ENCODE data around the gene DERA. TPM values are rescaled to one million over a fixed set of nuclear protein-coding genes. Genes with fewer than 3 reads are reported as not detected.
A peak's percentile ranks its signal among the peaks of the same experiment; 100 is the strongest.

Gene DERA
- total and polyA plus RNA-seq, 2 of the 13 experiments (the other 11 are each of a cell fraction or from before 2014, with no cell fraction given) = 24.0 to 51.3 TPM

GRCh38 chr12:15882118-15882971, 28.8 kb upstream of the DERA start, which contains the start of gene STRAP (continued):
- TF ChIP-seq ZNF275 (CRISPR knock-in tag; IDR thresholded peaks at IDR 0.05; ENCODE audit: borderline replicate concordance) = no peak; the same call in 1 of the 2 replicates
- TF ChIP-seq ELF4 (CRISPR knock-in tag; IDR thresholded peaks at IDR 0.05; ENCODE audit: borderline replicate concordance) = peak; percentile 64; the same call in 1 of the 2 replicates
- TF ChIP-seq ZNF24 (IDR thresholded peaks at IDR 0.05) = no peak
- TF ChIP-seq HOXA3 (CRISPR knock-in tag; IDR thresholded peaks at IDR 0.05) = peak; percentile 99
- TF ChIP-seq ZSCAN25 (CRISPR knock-in tag; IDR thresholded peaks at IDR 0.05) = peak; percentile 92
- TF ChIP-seq NFIB (CRISPR knock-in tag; IDR thresholded peaks at IDR 0.05; ENCODE audit: borderline replicate concordance) = no peak
- peak; percentile 32; the same call in 1 of the 2 replicates for TF ChIP-seq RAD21 (CRISPR knock-in tag; IDR thresholded peaks at IDR 0.05)
- peak; percentile 95 for TF ChIP-seq ZSCAN29 (CRISPR knock-in tag; conservative IDR thresholded peaks at IDR 0.05)
- TF ChIP-seq TGIF2 (CRISPR knock-in tag; IDR thresholded peaks at IDR 0.05) = no peak
- TF ChIP-seq, protein P1, sequence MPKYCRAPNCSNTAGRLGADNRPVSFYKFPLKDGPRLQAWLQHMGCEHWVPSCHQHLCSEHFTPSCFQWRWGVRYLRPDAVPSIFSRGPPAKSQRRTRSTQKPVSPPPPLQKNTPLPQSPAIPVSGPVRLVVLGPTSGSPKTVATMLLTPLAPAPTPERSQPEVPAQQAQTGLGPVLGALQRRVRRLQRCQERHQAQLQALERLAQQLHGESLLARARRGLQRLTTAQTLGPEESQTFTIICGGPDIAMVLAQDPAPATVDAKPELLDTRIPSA (CRISPR knock-in tag; IDR thresholded peaks at IDR 0.05; ENCODE audit: borderline replicate concordance) = 0 out of 2 replicates have a peak, but pooled peaks have one; percentile 40
- TF ChIP-seq, protein P2, sequence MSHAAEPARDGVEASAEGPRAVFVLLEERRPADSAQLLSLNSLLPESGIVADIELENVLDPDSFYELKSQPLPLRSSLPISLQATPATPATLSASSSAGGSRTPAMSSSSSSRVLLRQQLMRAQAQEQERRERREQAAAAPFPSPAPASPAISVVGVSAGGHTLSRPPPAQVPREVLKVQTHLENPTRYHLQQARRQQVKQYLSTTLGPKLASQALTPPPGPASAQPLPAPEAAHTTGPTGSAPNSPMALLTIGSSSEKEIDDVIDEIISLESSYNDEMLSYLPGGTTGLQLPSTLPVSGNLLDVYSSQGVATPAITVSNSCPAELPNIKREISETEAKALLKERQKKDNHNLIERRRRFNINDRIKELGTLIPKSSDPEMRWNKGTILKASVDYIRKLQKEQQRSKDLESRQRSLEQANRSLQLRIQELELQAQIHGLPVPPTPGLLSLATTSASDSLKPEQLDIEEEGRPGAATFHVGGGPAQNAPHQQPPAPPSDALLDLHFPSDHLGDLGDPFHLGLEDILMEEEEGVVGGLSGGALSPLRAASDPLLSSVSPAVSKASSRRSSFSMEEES (CRISPR knock-in tag; IDR thresholded peaks at IDR 0.05) = peak; percentile 73
- TF ChIP-seq KAT8 (CRISPR knock-in tag; IDR thresholded peaks at IDR 0.05) = peak; percentile 94
- 0 out of 2 replicates have a peak, but pooled peaks have one; percentile 37 for TF ChIP-seq ZNF709 (CRISPR knock-in tag; IDR thresholded peaks at IDR 0.05)
- TF ChIP-seq ZNF598 (CRISPR knock-in tag; IDR thresholded peaks at IDR 0.05; ENCODE audit: borderline replicate concordance) = peak; percentile 80; the same call in 1 of the 2 replicates
- TF ChIP-seq RORA (CRISPR knock-in tag; IDR thresholded peaks at IDR 0.05) = no peak
- peak; percentile 70 for TF ChIP-seq EED (CRISPR knock-in tag; IDR thresholded peaks at IDR 0.05)
- 0 out of 2 replicates have a peak, but pooled peaks have one; percentile 59 for TF ChIP-seq POLR2AphosphoS2 (IDR thresholded peaks at IDR 0.05; ENCODE audit: low read depth, low read length)
- TF ChIP-seq CENPBD1 (CRISPR knock-in tag; IDR thresholded peaks at IDR 0.05; ENCODE audit: borderline replicate concordance, low read depth) = peak; percentile 30; the same call in 1 of the 2 replicates
- TF ChIP-seq ZFP91 (CRISPR knock-in tag; IDR thresholded peaks at IDR 0.05; ENCODE audit: borderline replicate concordance) = peak; percentile 93
- no peak for TF ChIP-seq SIN3B (IDR thresholded peaks at IDR 0.05; ENCODE audit: low read length)

All from HepG2 (cell line).